WTC11 (cell line): Measurements from ENCODE around the gene FITM2. TPM values are rescaled to one million over a fixed set of nuclear protein-coding genes. Genes with fewer than 3 reads are reported as not detected.

Experiments used
- ATAC-seq: fragments of 200-7000 bp; cut with Tn5 transposase; 2 replicates; pipeline ENCODE4 v1.10.0; 2021; ENCODE audit warnings: mild to moderate bottlenecking, moderate library complexity
- CTCF ChIA-PET: fragments of 300-600 bp; sonication (Branson Sonifier 250); formaldehyde crosslinking; loops from one replicate; lab custom pipeline; 2021; ENCODE audit warnings: antibody characterized with exemption; lab: Charles Lee
- POLR2A ChIA-PET: fragments of 350-600 bp; sonication (Branson Sonifier 250); formaldehyde crosslinking; loops from one replicate; lab custom pipeline; 2021; ENCODE audit warnings: antibody characterized with exemption; lab: Charles Lee
- DNase-seq: peaks from one replicate; pipeline ENCODE4 v3.0.0; 2021; ENCODE audit warnings: low spot score
- H3K27ac Mint-ChIP-seq: 2 replicates; pipeline ENCODE4 v1.8.0; 2021; ENCODE audit warnings: mixed read lengths
- H3K27me3 Mint-ChIP-seq: 2 replicates; pipeline ENCODE4 v1.8.0; 2021; ENCODE audit warnings: low read depth, mild to moderate bottlenecking, moderate library complexity, mixed read lengths
- H3K36me3 Mint-ChIP-seq: 2 replicates; pipeline ENCODE4 v1.8.0; 2021; ENCODE audit warnings: mixed read lengths
- H3K4me1 Mint-ChIP-seq: 2 replicates; pipeline ENCODE4 v1.8.0; 2022; ENCODE audit warnings: mixed read lengths
- H3K4me3 Mint-ChIP-seq: 2 replicates; pipeline ENCODE4 v1.8.0; 2021; ENCODE audit warnings: mild to moderate bottlenecking, moderate library complexity, mixed read lengths
- H3K9me3 Mint-ChIP-seq: 2 replicates; pipeline ENCODE4 v1.8.0; 2021; ENCODE audit warnings: mixed read lengths
- ATF1 ChIP-seq: sonication (generic); formaldehyde crosslinking; IDR thresholded peaks from 2 replicates; pipeline ENCODE4 v1.8.1; 2023; ENCODE audit warnings: mild to moderate bottlenecking, moderate library complexity, missing genetic modification reagents
- ATF6 ChIP-seq: sonication (generic); formaldehyde crosslinking; IDR thresholded peaks from 2 replicates; pipeline ENCODE4 v1.8.1; 2023; ENCODE audit warnings: mild to moderate bottlenecking, missing genetic modification reagents
- CREB1 ChIP-seq: sonication (generic); formaldehyde crosslinking; IDR thresholded peaks from 2 replicates; pipeline ENCODE4 v1.8.0; 2023; ENCODE audit warnings: mild to moderate bottlenecking, missing genetic modification reagents
- ESRRA ChIP-seq: sonication (generic); formaldehyde crosslinking; IDR thresholded peaks from 2 replicates; pipeline ENCODE4 v1.8.1; 2022; ENCODE audit warnings: mild to moderate bottlenecking, missing genetic modification reagents, borderline replicate concordance
- ETV6 ChIP-seq: sonication (generic); formaldehyde crosslinking; IDR thresholded peaks from 2 replicates; pipeline ENCODE4 v1.8.1; 2022; ENCODE audit warnings: mild to moderate bottlenecking, missing genetic modification reagents
- GABPB1 ChIP-seq: sonication (generic); formaldehyde crosslinking; IDR thresholded peaks from 2 replicates; pipeline ENCODE4 v1.8.1; 2023; ENCODE audit warnings: mild to moderate bottlenecking, missing genetic modification reagents
- GRHL2 ChIP-seq: fragments of 250-450 bp; sonication (Bioruptor Pico); IDR thresholded peaks from 2 replicates; pipeline ENCODE4 v1.8.0; 2022; ENCODE audit warnings: mild to moderate bottlenecking, moderate library complexity; ENCODE audit not compliant: insufficient replicate concordance, severe bottlenecking
- HMGXB4 ChIP-seq: sonication (generic); formaldehyde crosslinking; IDR thresholded peaks from 2 replicates; pipeline ENCODE4 v1.8.1; 2023; ENCODE audit warnings: mild to moderate bottlenecking, moderate library complexity, missing genetic modification reagents
- KAT7 ChIP-seq: sonication (generic); formaldehyde crosslinking; IDR thresholded peaks from 2 replicates; pipeline ENCODE4 v1.8.1; 2023; ENCODE audit warnings: missing genetic modification reagents, mild to moderate bottlenecking, borderline replicate concordance
- NFATC4 ChIP-seq: fragments of 250-450 bp; sonication (Bioruptor Pico); IDR thresholded peaks from 2 replicates; pipeline ENCODE4 v1.9.0; 2021; ENCODE audit warnings: mild to moderate bottlenecking
- NFYB ChIP-seq: sonication (generic); formaldehyde crosslinking; conservative IDR thresholded peaks from 2 replicates; pipeline ENCODE4 v1.8.0; 2022; ENCODE audit warnings: low read depth, missing genetic modification reagents
- OVOL2 ChIP-seq: fragments of 250-450 bp; sonication (Bioruptor Pico); IDR thresholded peaks from 2 replicates; pipeline ENCODE4 v1.9.0; 2021; ENCODE audit warnings: mild to moderate bottlenecking, borderline replicate concordance
- SP1 ChIP-seq: sonication (generic); formaldehyde crosslinking; conservative IDR thresholded peaks from 2 replicates; pipeline ENCODE4 v1.8.1; 2022; ENCODE audit warnings: missing genetic modification reagents
- TCF7 ChIP-seq: sonication (generic); formaldehyde crosslinking; IDR thresholded peaks from 2 replicates; pipeline ENCODE4 v1.8.0; 2022; ENCODE audit warnings: mild to moderate bottlenecking, low read depth, missing genetic modification reagents, moderate library complexity
- TEAD4 ChIP-seq: sonication (generic); formaldehyde crosslinking; IDR thresholded peaks from 2 replicates; pipeline ENCODE4 v1.8.0; 2022; ENCODE audit warnings: mild to moderate bottlenecking, missing genetic modification reagents
- ZNF138 ChIP-seq: sonication (generic); formaldehyde crosslinking; conservative IDR thresholded peaks from 2 replicates; pipeline ENCODE4 v1.8.1; 2022; ENCODE audit warnings: mild to moderate bottlenecking, moderate library complexity, missing genetic modification reagents
- ZNF219 ChIP-seq: sonication (generic); formaldehyde crosslinking; IDR thresholded peaks from 2 replicates; pipeline ENCODE4 v1.8.0; 2023; ENCODE audit warnings: missing genetic modification reagents, mild to moderate bottlenecking, borderline replicate concordance
- ZNF232 ChIP-seq: sonication (generic); formaldehyde crosslinking; IDR thresholded peaks from 2 replicates; pipeline ENCODE4 v1.8.0; 2022; ENCODE audit warnings: mild to moderate bottlenecking, missing genetic modification reagents
- ZNF671 ChIP-seq: fragments of 250-450 bp; sonication (Bioruptor Pico); IDR thresholded peaks from 2 replicates; pipeline ENCODE4 v1.8.0; 2021; ENCODE audit warnings: mild to moderate bottlenecking
- total RNA-seq: library from RNA; stranded (reverse); gene quantifications from 3 replicates; pipeline ENCODE4 v1.2.3, GENCODE V29; 2021
- TF ChIP-seq, protein P1 (sequence below): fragments of 250-450 bp; sonication (Bioruptor Pico); IDR thresholded peaks from 2 replicates; pipeline ENCODE4 v2.1.2; 2022; ENCODE audit warnings: mild to moderate bottlenecking, moderate library complexity
- TF ChIP-seq, protein P2 (sequence below): sonication (generic); formaldehyde crosslinking; conservative IDR thresholded peaks from 2 replicates; pipeline ENCODE4 v1.8.1; 2022; ENCODE audit warnings: mild to moderate bottlenecking, missing genetic modification reagents
- TF ChIP-seq, protein P3 (sequence below): fragments of 200-600 bp; IDR thresholded peaks from 2 replicates; pipeline ENCODE4 v1.8.0; 2022; ENCODE audit warnings: antibody characterized with exemption
- TF ChIP-seq, protein P4 (sequence below): fragments of 250-450 bp; sonication (Bioruptor Pico); IDR thresholded peaks from 2 replicates; pipeline ENCODE4 v1.9.0; 2021; ENCODE audit warnings: moderate library complexity, mild to moderate bottlenecking, inconsistent platforms, borderline replicate concordance

The FITM2 gene
- total RNA-seq, 1 experiment from 2014 or later: 2.0 TPM

GRCh38 chr20:44287272-44288097, 23.5 kb downstream of the FITM2 start (continued):
- TF ChIP-seq HMGXB4 (CRISPR knock-in tag) (no peak), ZNF232 (no peak), TCF7 (CRISPR knock-in tag) (no peak), ZNF219 (CRISPR knock-in tag) (no peak), ATF1 (CRISPR knock-in tag) (no peak), GABPB1 (CRISPR knock-in tag) (no peak), NFATC4 (no peak), NFYB (no peak), ZNF671 (CRISPR knock-in tag) (no peak)
- TF ChIP-seq, protein P1, sequence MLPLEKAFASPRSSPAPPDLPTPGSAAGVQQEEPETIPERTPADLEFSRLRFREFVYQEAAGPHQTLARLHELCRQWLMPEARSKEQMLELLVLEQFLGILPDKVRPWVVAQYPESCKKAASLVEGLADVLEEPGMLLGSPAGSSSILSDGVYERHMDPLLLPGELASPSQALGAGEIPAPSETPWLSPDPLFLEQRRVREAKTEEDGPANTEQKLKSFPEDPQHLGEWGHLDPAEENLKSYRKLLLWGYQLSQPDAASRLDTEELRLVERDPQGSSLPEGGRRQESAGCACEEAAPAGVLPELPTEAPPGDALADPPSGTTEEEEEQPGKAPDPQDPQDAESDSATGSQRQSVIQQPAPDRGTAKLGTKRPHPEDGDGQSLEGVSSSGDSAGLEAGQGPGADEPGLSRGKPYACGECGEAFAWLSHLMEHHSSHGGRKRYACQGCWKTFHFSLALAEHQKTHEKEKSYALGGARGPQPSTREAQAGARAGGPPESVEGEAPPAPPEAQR (CRISPR knock-in tag): no peak
- TF ChIP-seq, protein P2, sequence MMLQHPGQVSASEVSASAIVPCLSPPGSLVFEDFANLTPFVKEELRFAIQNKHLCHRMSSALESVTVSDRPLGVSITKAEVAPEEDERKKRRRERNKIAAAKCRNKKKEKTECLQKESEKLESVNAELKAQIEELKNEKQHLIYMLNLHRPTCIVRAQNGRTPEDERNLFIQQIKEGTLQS (CRISPR knock-in tag): no peak

GRCh38 chr20:44284032-44284431, 27.0 kb downstream of the FITM2 start:
- Mint-ChIP-seq H3K9me3 (peaks cover 13% of the 10 kb centered on the region), H3K27ac (no peak overlapping the region), H3K36me3 (peaks cover 3% of the 10 kb centered on the region), H3K27me3 (peaks cover 4% of the 10 kb centered on the region; the same call in 1 of the 2 replicates), H3K4me1 (no peaks in the 10 kb centered on the region), H3K4me3 (no peak overlapping the region)
- ATAC-seq (no peak), DNase-seq (no peak)
- ChIA-PET CTCF (interaction anchor here (1.7 kb wide), 1 partner anchor 67 kb away, joined by 7 read pairs; no protein-coding TSS in a partner anchor), POLR2A (no interaction called here)
- TF ChIP-seq ESRRA (CRISPR knock-in tag) (no peak), ATF1 (CRISPR knock-in tag) (no peak), GRHL2 (CRISPR knock-in tag) (no peak), OVOL2 (CRISPR knock-in tag) (no peak), TEAD4 (CRISPR knock-in tag) (no peak), ATF6 (CRISPR knock-in tag) (no peak), ETV6 (no peak), ZNF138 (CRISPR knock-in tag) (no peak), CREB1 (no peak), SP1 (no peak), KAT7 (CRISPR knock-in tag) (no peak)
- TF ChIP-seq, protein P3, sequence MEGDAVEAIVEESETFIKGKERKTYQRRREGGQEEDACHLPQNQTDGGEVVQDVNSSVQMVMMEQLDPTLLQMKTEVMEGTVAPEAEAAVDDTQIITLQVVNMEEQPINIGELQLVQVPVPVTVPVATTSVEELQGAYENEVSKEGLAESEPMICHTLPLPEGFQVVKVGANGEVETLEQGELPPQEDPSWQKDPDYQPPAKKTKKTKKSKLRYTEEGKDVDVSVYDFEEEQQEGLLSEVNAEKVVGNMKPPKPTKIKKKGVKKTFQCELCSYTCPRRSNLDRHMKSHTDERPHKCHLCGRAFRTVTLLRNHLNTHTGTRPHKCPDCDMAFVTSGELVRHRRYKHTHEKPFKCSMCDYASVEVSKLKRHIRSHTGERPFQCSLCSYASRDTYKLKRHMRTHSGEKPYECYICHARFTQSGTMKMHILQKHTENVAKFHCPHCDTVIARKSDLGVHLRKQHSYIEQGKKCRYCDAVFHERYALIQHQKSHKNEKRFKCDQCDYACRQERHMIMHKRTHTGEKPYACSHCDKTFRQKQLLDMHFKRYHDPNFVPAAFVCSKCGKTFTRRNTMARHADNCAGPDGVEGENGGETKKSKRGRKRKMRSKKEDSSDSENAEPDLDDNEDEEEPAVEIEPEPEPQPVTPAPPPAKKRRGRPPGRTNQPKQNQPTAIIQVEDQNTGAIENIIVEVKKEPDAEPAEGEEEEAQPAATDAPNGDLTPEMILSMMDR: no peak
- TF ChIP-seq, protein P4, sequence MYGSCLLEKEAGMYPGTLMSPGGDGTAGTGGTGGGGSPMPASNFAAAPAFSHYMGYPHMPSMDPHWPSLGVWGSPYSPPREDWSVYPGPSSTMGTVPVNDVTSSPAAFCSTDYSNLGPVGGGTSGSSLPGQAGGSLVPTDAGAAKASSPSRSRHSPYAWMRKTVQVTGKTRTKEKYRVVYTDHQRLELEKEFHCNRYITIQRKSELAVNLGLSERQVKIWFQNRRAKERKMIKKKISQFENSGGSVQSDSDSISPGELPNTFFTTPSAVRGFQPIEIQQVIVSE: no peak
- TF ChIP-seq, protein P1 (CRISPR knock-in tag): no peak
